Left ventricle myocardium superior (tissue), 1 donor: ENCODE data around the gene METTL1. TPM values are rescaled to one million over a fixed set of nuclear protein-coding genes. Genes with fewer than 3 reads are reported as not detected.
"Not testable (repeated sequence)": the region's sequence is repeated elsewhere in the genome, so short reads cannot be mapped to it uniquely, and the experiment has no call there.

ENCODE experiments used
- ATAC-seq: fragments of 200-7000 bp; cut with Tn5 transposase; one replicate; pipeline ENCODE4 v1.9.1; 2020; ENCODE audit warnings: mild to moderate bottlenecking, moderate library complexity
- DNase-seq: peaks from one replicate; pipeline ENCODE4 v3.0.0-alpha.2; 2020
- intact Hi-C: fragments of 100-400 bp; cut with micrococcal nuclease; formaldehyde crosslinking; loops from one replicate; pipeline ENCODE4 v1.11.0; 2022
- total RNA-seq: library from RNA; stranded (reverse); fragmentation: NEBNext Ultra II Directional; extraction: Animal tissue kit (Norgen Biotek cat#: 25700); gene quantifications from one replicate; pipeline ENCODE4 v1.2.1, GENCODE V29; 2021
- donor health status: DM: no; HTN: yes; CAD: no; lungs with severe emphysema.

The METTL1 gene
- total RNA-seq, 1 donor from 2014 or later, result 7.5 TPM

DNA sequence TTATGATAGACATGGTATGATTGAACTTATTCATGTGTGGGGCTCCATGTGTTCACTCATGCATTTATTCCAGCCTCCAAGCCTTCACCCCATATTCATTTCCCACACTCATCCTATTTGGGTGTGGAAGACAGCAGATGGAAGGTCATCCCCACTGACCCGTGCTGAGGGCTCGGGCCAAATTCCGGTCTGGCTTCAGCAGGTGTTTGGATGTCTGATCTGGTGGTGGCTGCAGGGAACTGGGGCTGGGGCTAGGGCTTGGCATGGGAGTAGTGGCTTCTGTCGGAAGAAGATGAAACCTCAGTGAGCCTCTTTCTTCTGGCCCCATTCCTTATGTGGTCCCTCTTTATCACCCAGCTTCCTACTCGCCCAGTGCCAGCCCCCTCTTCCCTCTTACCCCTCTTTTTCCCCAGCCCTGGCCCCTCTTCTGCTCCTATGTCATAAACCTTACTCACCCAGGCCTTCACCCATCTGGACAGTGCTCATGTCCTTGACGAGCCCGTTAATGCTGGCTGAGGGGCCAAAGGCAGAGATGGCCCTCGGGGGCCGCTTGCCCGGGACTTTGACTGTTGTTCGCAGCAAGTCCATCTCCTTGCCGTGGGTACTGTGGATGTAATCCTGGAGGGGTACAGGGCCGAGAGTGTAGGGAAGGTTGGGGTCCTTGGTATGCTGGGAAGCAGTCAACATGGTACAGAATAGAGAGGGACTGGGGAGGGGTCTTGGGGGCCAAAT is 41.4 kb downstream of the METTL1 start:
- intact Hi-C loops, result no loop called here
- ATAC-seq, result no peak
- no peak for DNase-seq

DNA sequence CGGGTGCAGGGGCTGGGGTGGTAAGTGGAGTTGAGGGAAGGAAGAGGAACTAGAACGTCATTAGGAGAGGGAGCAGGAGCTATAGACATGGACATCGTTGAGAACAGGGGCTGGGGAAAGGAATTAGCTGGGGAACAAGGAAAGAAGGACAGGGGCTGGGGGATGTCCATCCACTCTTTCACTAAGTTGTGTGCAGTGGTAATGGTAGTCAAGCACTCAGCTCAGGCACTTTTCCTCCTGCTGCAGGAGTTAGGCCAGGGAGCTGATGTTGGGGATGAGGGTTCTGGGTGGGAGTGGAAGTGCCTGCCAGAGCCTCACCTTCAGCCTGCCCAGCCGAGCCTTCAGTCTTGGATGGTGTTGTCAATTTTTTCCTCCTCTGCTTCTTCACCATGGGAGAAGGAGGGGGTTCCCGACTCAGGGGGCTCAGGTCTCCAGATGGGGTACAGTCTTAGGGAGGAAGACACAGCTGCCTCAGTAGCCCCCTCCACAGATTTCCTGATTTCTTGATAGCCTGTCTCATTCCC is 42.5 kb downstream of the METTL1 start:
- intact Hi-C loops, result no loop called here
- DNase-seq (no peak), ATAC-seq (no peak)

DNA sequence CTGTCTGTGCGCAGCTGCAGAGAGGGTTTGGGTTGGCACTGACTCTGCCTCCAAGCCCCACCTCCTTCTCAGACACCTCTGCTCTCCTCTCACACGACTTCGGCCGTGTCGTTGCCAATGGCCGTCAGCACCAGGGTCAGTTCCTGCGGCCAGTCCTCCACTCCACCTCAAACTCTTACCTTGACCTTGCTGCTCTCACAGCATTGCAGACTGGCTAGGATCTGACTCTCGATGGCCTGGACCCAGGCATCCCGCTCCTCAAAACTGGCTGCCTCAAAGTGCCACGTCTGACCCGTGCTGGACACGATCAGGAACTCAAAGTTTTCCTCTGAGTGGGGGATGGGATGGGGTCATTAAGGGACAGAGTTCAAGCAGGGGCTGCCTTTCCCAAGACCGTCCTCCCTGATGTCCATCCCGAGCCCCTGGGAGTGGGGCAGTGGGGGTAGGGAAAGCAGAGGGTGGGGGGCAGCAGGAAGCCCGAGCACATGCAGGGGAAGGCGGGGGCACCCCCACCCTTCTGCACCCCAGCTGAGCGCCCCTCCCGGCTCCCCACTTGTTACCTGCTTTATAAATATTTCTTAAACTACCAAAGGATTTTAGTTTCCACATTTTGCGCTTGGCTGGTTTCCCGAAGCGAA is 44.0 kb downstream of the METTL1 start:
- no peak for DNase-seq
- no peak for ATAC-seq
- intact Hi-C loops, result no loop called here

DNA sequence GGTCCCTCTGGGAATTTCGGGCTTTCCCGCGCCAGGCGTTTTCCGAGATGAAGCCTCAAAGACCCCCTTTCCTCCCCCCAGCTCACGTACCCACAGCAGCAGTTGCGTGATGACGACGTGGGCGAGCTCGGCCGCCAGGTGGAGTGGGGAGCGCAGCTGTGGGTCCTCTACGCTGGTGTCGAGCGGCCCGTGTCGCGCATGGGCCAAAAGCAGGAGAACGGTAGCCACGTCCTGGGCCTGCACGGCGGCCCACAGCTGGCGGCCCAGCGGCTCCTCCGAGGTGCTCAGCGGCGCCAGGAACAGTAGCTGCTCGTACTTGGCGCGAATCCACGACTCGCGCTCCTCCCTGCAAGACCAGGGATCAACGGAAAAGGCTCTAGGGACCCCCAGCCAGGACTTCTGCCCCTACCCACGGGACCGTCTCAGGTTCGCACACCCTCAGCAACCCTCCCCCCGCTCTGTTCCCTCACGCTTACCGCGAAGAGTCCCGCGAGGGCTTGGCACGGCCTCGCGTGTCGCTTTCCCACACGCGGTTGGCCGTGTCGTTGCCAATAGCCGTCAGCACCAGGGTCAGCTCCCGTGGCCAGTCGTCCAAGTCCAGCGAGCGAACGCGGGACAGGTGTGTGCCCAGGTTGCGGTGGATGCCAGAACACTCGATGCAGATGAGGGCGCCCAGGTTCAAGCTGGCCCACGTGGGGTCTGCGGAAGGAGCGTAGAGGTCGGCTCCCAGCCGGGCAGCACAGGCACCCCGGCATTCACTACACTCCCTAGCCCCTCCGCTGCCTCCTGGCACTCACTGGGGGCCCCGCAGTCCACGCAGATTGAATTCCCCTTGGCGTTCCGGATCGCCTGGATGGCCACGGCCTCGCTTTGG is 44.8 kb downstream of the METTL1 start:
- intact Hi-C loops, result no loop called here
- ATAC-seq (peak; percentile 63), DNase-seq (peak; percentile 77)

DNA sequence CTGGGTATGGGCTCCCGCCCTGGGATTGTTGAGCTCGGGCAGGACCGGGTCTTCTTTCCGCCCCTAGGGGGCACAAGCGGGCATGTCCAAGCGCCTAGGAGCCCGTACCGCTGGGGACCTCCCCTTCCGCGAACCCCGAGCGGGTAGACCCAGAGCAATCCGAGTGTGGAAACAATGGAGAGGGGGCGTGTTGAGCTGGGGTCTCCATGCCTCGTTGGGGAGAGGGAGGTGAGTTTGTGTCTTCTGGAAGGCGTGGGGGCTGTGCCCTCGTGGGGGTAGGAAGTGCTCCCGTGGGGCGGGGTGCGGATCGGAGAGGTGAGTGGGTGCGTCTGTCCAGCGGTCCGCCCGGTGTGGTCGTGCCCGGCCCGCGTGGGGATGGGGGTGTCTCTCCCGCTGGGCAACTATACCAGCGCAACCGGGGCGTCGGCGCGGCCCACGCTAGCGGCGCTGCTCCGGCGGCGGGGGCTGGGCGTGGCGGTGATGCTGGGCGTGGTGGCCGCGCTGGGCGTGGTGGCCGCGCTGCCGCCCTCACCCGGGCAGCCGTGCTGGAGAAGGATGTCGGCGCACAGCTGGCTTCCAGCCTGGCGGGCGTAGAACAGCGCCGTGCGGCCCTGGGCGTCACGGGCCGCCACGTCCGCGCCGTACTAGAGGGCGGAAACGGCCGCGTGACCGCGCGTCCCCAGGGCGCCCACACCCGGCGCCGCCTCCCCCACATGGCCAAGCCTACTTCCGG is 45.6 kb downstream of the METTL1 start:
- peak; percentile 83 for DNase-seq
- intact Hi-C loops, result no loop called here

DNA sequence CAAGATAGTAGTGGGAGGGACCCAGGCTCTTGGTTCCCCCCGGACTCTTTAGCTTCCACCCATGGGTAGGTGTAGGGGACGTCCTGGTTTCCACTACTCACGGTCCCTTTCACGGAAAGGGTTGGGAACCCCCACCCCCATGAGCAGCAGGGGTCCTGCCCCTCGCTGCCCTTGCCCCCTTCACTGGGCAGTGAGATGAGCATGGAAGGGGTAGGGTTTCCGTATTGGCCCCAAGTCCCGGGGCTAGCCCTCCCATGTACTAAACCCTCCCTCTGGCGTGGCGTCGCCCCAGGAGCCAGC is 46.1 kb downstream of the METTL1 start:
- ATAC-seq, result no peak
- intact Hi-C loops, result no loop called here

More for the DNA sequence above, 45.6 kb downstream of the METTL1 start:
- ATAC-seq, result peak; percentile 82

DNA sequence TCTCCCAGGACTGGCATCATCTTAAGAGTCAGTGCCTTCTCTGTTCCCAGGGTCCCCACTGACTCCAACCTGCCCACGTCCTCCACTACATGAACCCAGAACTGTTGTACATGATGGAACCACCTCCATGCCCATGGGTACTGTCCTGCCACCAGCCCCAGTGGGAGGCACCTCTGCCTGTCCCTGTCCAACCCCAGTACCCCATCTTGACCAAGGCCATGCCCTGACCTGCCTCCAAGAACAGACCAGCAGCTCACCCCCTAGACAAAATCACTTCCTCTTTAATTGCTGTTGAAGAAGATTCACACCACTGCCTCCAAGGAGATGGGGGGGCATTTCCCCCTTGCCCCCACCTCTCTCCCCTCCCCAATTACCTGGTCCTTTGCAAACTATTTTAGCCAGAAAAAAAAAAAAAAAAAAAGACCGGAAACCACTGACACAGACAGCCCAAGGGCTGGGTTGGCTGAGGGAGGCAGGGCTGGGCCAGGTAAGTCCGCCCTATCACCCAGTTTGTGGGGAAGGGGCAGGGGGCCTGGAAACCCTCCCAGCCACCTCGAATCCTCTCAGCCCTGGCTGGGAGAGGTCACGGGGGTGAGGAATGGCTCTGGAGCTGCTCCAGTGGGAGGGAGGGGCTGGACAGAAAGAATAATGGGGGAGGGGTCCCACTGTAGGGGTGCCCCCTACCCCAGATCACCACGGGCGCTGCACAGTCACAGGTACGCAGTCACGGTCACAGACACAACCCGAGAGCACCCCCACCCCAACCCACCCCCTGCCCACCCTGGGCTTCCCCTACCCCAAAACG is 46.8 kb downstream of the METTL1 start:
- DNase-seq (no peak), ATAC-seq (no peak)
- intact Hi-C loops, result no loop called here

More for the DNA sequence above, 46.1 kb downstream of the METTL1 start:
- DNase-seq, result no peak

DNA sequence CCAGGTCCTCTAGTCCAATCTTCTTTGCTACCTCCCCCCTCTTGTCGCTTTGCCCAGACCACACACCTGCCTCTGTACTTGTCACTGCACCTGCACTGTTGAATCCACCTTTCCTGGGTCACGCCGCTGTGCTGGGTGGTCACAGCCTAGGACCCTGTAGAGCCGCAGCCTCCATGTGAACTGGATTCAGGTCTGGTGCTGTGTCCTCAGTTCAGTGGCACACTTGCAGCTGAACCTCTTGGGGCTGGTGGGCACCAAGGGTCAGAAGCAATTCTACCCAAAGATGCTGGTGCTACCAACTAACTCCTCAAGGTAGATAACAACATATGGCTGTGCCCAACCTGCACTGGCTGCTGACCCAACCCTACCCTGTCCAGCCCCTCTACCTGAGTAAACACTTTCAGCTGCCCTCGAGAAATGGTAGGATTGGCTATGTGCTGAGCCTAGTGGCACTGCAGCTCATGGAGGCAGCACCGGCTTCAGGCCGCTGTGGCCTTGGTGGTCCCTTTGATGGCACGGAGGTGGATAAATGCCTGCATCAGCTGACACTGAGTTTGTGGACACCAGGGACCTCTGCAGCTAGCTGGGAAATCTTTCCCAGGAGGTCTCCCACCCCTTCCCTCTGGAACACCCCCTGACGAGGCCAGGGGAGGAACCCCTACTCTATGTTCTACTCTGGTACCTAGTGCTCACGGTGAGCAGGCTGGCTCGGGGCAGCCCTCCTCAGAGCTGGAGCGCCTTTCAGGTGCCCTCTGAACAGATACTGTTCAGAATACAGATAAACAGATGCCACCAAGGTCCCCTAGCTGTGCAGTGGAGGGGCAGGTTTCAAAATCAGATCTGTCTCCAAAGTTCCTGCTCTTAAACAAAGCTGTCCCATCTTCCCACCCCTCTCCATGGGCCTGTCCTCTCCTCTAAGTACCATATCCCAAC is 47.6 kb downstream of the METTL1 start:
- intact Hi-C loops, result no loop called here
- DNase-seq (no peak), ATAC-seq (no peak)

DNA sequence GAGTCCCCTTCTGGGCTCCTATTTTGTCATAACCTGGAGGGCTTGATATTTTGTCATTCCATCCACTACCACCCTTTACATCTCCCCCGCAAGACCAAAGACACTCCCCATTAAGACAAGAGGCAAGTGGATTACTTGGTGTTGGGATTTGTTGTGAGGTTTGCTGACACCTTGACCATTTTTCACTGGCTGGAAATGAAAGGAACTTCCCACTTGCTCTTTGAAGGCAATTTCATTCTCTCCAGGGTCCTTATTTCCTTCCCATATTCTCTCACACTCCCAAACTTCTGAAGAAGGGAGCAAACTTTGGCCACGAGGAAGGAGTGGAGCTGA is 48.3 kb downstream of the METTL1 start:
- DNase-seq (no peak), ATAC-seq (no peak)
- intact Hi-C loops, result no loop called here

DNA sequence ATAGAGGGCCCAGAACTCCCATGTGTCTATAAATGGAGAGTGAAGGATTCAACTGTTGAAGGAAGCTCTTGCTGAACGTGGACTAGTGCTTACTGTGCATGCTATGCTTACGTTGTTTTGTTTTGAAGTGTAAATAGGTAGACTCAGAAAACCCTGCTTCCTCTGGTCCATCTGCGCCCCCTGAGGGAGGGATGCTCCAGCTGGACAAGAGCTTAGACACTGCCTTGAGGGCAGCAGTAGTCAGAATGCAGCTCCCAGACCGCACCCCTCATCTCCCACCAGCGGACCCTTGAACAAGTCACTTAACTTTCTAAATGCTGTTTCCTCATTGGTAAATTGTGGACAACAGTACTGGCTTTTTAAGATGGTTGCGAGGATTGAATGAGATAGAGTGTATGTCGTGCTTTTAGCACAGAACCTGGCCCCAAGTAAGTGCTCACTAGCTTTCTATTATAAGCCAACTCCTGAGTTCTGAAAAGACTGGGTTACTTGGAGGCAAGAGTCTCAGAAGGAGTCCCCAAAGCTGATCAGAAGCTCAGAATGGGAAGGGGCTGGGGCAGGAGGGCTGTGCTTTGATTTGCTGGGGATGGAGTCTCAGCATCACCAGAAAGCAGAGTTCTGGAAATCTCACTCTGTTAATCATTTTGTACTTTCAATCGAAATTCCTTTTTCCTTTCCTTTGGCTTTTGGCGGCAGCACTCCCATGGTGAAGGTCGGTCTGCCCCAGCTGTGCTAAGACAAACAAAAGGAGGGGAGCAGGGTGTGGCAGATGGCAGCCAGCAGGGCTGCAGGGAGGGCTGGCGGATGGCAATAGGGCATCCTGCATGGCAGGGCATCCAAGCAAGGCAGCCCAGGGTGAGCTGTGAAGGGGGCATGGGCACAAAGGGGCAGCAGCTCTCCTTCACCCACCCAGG is 48.9 kb downstream of the METTL1 start:
- ATAC-seq, result no peak
- intact Hi-C loops, result no loop called here
- DNase-seq, result no peak

DNA sequence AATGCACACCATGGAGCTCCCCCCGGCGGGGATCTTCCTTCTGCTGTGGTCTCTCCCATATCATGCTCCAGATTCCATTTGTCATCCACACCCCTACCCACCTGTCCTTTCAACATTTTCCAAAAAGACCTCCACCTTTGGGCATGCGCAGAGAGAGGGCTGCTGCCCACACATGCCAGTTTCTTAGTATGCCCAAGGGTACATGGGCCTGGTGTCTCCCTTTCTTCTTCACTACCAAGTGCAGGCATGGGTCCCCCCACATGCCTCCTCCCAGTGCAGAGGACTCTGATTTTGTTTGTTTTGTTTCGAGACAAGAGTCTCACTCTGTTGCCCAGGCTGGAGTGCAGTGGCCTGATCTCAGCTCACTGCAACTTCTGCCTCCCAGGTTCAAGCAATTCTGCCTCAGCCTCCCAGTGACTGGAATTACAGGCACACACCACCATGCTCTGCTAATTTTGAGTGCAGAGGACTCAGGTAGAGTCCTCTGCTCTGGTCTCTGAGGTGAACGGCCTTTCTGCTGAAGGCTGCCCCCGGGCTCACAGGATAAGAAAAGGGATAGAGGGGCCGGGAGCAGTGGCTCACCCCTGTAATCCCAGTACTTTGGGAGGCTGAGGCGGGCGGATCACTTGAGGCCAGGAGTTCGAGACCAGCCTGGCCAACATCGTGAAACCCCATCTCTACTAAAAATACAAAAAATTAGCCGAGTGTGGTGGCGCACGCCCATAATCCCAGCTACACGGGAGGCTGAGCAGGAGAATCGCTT is 49.9 kb downstream of the METTL1 start:
- DNase-seq, intact Hi-C loops, ATAC-seq: not testable (repeated sequence)

DNA sequence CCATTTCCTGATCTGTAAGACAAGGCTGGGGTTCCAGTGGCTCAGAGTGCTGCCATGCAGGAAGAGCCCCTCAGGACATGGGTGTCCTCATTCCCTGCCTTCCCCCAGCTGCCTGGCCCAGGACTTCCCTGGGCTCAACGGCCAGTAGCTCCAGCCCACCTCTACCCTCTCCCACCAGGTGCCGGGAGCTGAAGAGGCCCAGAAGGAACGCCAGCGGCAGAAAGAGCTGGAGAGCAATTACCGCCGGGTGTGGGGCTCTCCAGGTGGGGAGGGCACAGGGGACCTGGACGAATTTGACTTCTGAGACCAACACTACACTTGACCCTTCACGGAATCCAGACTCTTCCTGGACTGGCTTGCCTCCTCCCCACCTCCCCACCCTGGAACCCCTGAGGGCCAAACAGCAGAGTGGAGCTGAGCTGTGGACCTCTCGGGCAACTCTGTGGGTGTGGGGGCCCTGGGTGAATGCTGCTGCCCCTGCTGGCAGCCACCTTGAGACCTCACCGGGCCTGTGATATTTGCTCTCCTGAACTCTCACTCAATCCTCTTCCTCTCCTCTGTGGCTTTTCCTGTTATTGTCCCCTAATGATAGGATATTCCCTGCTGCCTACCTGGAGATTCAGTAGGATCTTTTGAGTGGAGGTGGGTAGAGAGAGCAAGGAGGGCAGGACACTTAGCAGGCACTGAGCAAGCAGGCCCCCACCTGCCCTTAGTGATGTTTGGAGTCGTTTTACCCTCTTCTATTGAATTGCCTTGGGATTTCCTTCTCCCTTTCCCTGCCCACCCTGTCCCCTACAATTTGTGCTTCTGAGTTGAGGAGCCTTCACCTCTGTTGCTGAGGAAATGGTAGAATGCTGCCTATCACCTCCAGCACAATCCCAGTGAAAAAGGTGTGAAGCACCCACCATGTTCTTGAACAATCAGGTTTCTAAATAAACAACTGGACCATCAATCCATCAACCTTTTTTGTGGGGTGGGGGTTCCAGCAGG is 51.0 kb downstream of the METTL1 start:
- intact Hi-C loops, result no loop called here
- ATAC-seq, result peak; percentile 5
- no peak for DNase-seq

DNA sequence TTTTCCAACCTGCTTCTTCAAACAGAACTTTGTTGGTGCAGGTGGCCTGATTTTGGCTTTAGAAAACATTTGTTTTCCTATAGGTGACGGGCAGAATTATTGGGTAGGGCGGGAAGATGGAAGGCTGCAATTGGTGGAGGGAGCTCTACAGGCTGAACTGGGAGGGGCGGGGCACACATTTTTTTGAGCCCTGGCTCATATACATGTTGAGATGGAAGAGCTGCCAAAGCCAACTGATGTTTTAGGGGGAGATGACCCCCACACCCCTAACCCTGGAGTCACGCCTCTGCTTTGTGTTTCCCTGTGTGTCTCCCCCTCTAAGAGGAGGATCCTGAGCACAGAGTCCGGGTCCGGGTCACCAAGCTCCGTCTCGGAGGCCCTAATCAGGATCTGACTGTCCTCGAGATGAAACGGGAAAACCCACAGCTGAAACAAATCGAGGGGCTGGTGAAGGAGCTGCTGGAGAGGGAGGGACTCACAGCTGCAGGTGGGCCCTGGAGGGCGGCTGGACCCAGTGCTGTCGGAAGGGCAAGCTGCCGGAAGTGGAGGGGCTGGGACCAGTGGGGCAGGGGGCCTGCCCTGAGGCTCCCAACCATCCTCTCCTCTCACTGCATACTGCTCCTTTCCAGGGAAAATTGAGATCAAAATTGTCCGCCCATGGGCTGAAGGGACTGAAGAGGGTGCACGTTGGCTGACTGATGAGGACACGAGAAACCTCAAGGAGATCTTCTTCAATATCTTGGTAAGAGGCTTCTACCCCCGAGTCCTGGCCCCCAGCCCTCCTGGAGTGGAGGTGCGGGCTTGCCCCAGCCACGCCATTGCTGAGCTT is 51.9 kb downstream of the METTL1 start:
- no peak for DNase-seq
- ATAC-seq, result no peak
- intact Hi-C loops, result no loop called here
